Heart left ventricle (tissue), 16 donors: Measurements from ENCODE around the gene PTPRK. TPM values are rescaled to one million over a fixed set of nuclear protein-coding genes. Genes with fewer than 3 reads are reported as not detected.
A peak's percentile ranks its signal among the peaks of the same experiment; 100 is the strongest.

ENCODE experiments used
- ATAC-seq, 4 donors: fragments of 200-7000 bp; cut with Tn5 transposase; one replicate each; pipeline ENCODE4 v1.9.1; 2020 to 2022; ENCODE audit warnings: moderate library complexity in 4 of 4, mild to moderate bottlenecking in 3 of 4, moderate number of reproducible peaks in 1 of 4
- DNase-seq, 5 donors: peaks; one replicate each; pipeline ENCODE4 v3.0.0-alpha.2; 2020
- H3K27ac ChIP-seq, 12 donors: fragments of 200-600 bp; sonication (generic) in 4 of 12; one replicate each; pipeline versions ENCODE4 v1.5.0 to v1.8.0; 2016 to 2022; ENCODE audit warnings: mild to moderate bottlenecking in 2 of 12
- H3K27me3 ChIP-seq, 9 donors: fragments of 200-600 bp; sonication (generic) in 2 of 9; one replicate each; pipeline versions ENCODE4 v1.5.1 to v1.8.0; 2016 to 2022; ENCODE audit warnings: mild to moderate bottlenecking in 3 of 9
- H3K36me3 ChIP-seq, 9 donors: fragments of 200-600 bp; sonication (generic) in 2 of 9; one replicate each; pipeline versions ENCODE4 v1.5.0 to v1.8.0; 2018 to 2022; ENCODE audit warnings: mild to moderate bottlenecking in 2 of 9
- H3K4me1 ChIP-seq, 12 donors: fragments of 200-600 bp; sonication (generic) in 4 of 12; one replicate each; pipeline versions ENCODE4 v1.5.0 to v1.8.0; 2016 to 2022; ENCODE audit warnings: mild to moderate bottlenecking in 3 of 12
- H3K4me3 ChIP-seq, 12 donors: fragments of 200-600 bp; sonication (generic) in 4 of 12; one replicate each; pipeline versions ENCODE4 v1.5.0 to v1.8.0; 2017 to 2022; ENCODE audit warnings: mild to moderate bottlenecking in 9 of 12, moderate library complexity in 4 of 12
- H3K9me3 ChIP-seq, 12 donors: fragments of 200-600 bp; sonication (generic) in 4 of 12; one replicate each; pipeline versions ENCODE4 v1.5.0 to v1.8.0; 2016 to 2022; ENCODE audit warnings: mild to moderate bottlenecking in 1 of 12
- POLR2A ChIP-seq, 2 donors: fragments of 450-650 bp; IDR thresholded peaks; one replicate each; pipeline ENCODE4 v1.6.1; 2017; ENCODE audit warnings: antibody characterized with exemption in 2 of 2, mild to moderate bottlenecking in 2 of 2, moderate library complexity in 2 of 2
- WGBS, 4 donors: extraction: QIAGEN DNeasy Blood & Tissue Kit in 2 of 4; methylation state at CpG; one replicate each; pipeline versions ENCODE4 v1.1.5 to v1.1.7; 2013 to 2018; 5-methylcytosine and 5-hydroxymethylcytosine counted together
- intact Hi-C, 10 donors: fragments of 100-400 bp; cut with DNase I; formaldehyde crosslinking; loops; one replicate each; pipeline versions ENCODE4 v1.11.1 to v1.14.2; 2022
- polyA plus RNA-seq, 2 donors: library from polyadenylated mRNA; stranded (reverse); fragments of 200-250 nt; gene quantifications; one replicate each; pipeline ENCODE4 v1.2.3, GENCODE V29; 2013
- total RNA-seq, 9 donors: library from RNA; depleted of rRNA in 2 of 9; stranded (reverse); fragments of >200 nt in 2 of 9; fragmentation: NEBNext Ultra II Directional in 3 of 9; extraction: Animal tissue kit (Norgen Biotek cat#: 25700) in 3 of 9; gene quantifications; one replicate each; pipeline versions ENCODE4 v1.1.0 to v1.2.4, GENCODE V29; 2016 to 2023
- TF ChIP-seq, protein P1 (sequence below), 12 donors: fragments of 200-600 bp; sonication (generic) in 4 of 12; IDR thresholded peaks; one replicate each; pipeline versions ENCODE4 v1.5.0 to v1.8.0; 2018 to 2022; ENCODE audit warnings: antibody characterized with exemption in 12 of 12, mild to moderate bottlenecking in 5 of 12
- donor health status: ischemic (EF 13 %, LVEDD 7.1; RV severe dilation, severe dysfunction).
- donor health status: healthy with polysubstance abuse.
- donor health status: DM: no; HTN: yes; CAD: no.
- donor health status: DM: no; HTN: no; CAD: no.
- donor health status: ischemic (EF 25% LVEDD 6.9; RV normal size, moderate dysfunction).
- donor health status: ischemic (EF 25% LVEDD 5.7; RV mildly dilated, moderate dysfunction).
- donor health status: healthy.
- donor health status: DM: yes; HTN: yes; CAD: no.
- donor health status: ischemic (EF 35%, LVEDD 5.7; RV mildly dilated, moderate dysfunction).
- donor health status: nonischemic (EF 11% LVEDD 7.7; RV severe dilation, severe dysfunction).
- donor health status: DM: yes; HTN: yes; CAD: no.
- donor health status: PGD.
- donor health status: ischemic (EF 29% LVEDD 5.4; RV normal size, mild dysfunction).
- donor health status: nonischemic (EF 23%, LVEDD 6.1; RV moderate dilation, normal function).

Gene PTPRK
- total and polyA plus RNA-seq, 11 donors: 5.4 to 50.8 (median 38.5) TPM

DNA sequence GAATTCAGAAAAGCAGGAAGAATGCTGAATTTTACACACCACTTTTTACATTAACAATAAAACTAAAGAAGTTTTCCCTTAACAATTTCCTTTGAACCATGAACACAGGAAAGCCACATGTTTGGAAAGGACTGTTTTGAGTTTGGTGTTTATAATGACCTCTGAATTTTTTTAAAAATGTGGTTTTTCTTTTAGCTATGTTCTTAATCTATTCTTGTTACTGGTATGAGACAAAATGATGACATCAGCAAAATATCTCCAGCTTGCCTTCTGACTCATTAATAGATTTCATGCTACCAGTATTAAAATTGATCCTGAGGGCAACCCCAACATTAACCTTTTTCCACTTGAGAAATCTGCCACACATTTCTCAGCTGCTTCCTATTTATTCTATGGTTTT, 402.0 kb downstream of the PTPRK start:
- Histone ChIP-seq H3K36me3 (no peaks in the 10 kb centered on the region), H3K4me3 (no peak overlapping the region), H3K4me1 (peaks cover 0 to 11% (median 0%) of the 10 kb centered on the region in 12 donors), H3K27me3 (no peaks in the 10 kb centered on the region), H3K27ac (no peak overlapping the region), H3K9me3 (no peaks in the 10 kb centered on the region)
- DNase-seq: no peak
- TF ChIP-seq, protein P1, sequence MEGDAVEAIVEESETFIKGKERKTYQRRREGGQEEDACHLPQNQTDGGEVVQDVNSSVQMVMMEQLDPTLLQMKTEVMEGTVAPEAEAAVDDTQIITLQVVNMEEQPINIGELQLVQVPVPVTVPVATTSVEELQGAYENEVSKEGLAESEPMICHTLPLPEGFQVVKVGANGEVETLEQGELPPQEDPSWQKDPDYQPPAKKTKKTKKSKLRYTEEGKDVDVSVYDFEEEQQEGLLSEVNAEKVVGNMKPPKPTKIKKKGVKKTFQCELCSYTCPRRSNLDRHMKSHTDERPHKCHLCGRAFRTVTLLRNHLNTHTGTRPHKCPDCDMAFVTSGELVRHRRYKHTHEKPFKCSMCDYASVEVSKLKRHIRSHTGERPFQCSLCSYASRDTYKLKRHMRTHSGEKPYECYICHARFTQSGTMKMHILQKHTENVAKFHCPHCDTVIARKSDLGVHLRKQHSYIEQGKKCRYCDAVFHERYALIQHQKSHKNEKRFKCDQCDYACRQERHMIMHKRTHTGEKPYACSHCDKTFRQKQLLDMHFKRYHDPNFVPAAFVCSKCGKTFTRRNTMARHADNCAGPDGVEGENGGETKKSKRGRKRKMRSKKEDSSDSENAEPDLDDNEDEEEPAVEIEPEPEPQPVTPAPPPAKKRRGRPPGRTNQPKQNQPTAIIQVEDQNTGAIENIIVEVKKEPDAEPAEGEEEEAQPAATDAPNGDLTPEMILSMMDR (IDR thresholded peaks at IDR 0.05): no peak
- intact Hi-C loops: no loop called here
- no peak for ATAC-seq

DNA sequence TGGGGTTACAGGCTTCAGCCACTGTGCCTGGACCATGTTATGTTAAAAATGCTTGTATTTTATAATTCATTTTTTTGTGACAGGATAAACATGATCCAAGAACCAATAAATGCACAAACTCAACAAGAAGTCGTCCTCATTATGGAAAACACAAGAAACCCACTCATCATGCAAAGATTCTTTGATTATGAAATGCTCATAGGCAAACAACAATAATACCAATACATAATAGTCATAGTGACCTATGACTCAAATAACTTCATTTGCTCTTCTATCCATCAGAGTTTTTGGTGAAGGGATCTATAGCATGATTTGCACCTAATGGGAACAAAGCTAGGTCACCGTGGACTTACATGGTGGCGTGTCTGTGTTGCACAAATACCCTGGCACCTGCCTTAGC, 402.5 kb downstream of the PTPRK start:
- 96 to 99% (median 98%) methylated on average over 3 of the region's 3 CpGs for WGBS, 4 donors
- Histone ChIP-seq H3K36me3 (no peaks in the 10 kb centered on the region), H3K4me3 (no peak overlapping the region)

DNA sequence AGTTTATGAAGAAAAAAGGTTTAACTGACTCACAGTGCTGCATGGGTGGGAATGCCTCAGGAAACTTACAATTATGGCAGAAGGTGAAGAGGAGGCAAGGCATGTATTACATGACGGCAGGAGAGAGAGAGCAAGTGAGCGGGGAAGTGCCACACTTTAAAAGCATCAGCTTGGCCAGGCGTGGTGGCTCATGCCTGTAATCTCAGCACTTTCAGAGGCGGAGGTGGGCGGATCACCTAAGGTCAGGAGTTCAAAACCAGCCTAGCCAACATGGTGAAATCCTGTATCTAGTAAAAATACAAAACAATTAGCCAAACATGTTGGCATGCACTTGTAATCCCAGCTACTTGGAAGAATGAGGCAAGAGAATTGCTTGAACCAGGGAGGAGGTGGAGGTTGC, 406.2 kb downstream of the PTPRK start:
- DNase-seq: no peak
- Histone ChIP-seq H3K27ac (no peak overlapping the region), H3K9me3 (no peaks in the 10 kb centered on the region), H3K27me3 (no peaks in the 10 kb centered on the region), H3K4me1 (peaks cover 0 to 38% (median 17%) of the 10 kb centered on the region in 12 donors), H3K36me3 (no peaks in the 10 kb centered on the region), H3K4me3 (no peak overlapping the region)
- 90 to 98% (median 93%) methylated on average over 5 of the region's 5 CpGs for WGBS, 4 donors
- no peak for ATAC-seq
- TF ChIP-seq, protein P1 (IDR thresholded peaks at IDR 0.05): no peak
- no peak for TF ChIP-seq POLR2A (IDR thresholded peaks at IDR 0.05)
- intact Hi-C loops: no loop called here

More for the DNA sequence above, 402.5 kb downstream of the PTPRK start:
- no peak for ATAC-seq
- no peaks in the 10 kb centered on the region for H3K9me3 ChIP-seq
- no peak overlapping the region for H3K27ac ChIP-seq
- no peaks in the 10 kb centered on the region for H3K27me3 ChIP-seq
- no peak for DNase-seq
- no peak for TF ChIP-seq POLR2A (IDR thresholded peaks at IDR 0.05)
- TF ChIP-seq, protein P1 (IDR thresholded peaks at IDR 0.05): no peak
- H3K4me1 ChIP-seq: peaks cover 0 to 16% (median 0%) of the 10 kb centered on the region in 12 donors
- intact Hi-C loops: no loop called here

DNA sequence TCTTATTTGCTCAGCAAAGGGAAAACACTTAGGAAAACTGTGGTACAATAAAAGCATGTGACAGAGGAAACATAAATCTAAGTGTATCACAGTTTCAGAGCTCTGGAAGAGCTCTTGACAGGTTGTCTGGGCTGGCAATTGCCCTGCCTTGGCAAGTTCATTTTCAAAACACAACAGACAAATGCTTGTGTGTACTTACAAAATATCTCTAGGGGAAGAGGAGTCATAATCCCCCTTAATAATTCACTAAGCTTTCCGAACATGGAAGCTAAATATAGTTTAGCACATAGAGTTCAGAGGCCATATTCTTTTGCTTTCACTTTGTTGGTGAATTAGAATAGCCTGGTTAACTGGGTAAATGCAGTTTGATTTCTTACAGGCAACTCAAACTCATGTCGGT, 407.9 kb downstream of the PTPRK start:
- DNase-seq: no peak
- intact Hi-C loops: no loop called here
- peak overlapping the region in 11 of 12 donors; percentile 6 to 67 (median 39) for H3K27ac ChIP-seq
- WGBS, 4 donors: 6 to 25% (median 11%) methylated on average over 2 of the region's 2 CpGs
- no peaks in the 10 kb centered on the region for H3K27me3 ChIP-seq
- ATAC-seq: peak; percentile 65 to 69 (median 66)
- peaks cover 0 to 41% (median 17%) of the 10 kb centered on the region in 12 donors for H3K4me1 ChIP-seq
- H3K4me3 ChIP-seq: peak overlapping the region in 10 of 12 donors; percentile 4 to 48 (median 34)
- H3K9me3 ChIP-seq: no peaks in the 10 kb centered on the region
- H3K36me3 ChIP-seq: no peaks in the 10 kb centered on the region
- TF ChIP-seq, protein P1 (IDR thresholded peaks at IDR 0.05): no peak
- no peak for TF ChIP-seq POLR2A (IDR thresholded peaks at IDR 0.05)
